ENCODE data around the gene PPP1R13L.
A peak's percentile ranks its signal among the peaks of the same experiment; 100 is the strongest.
"Not testable (repeated sequence)": the region's sequence is repeated elsewhere in the genome, so short reads cannot be mapped to it uniquely, and the experiment has no call there.

The PPP1R13L gene

GRCh38 chr19:45431008-45431407, 26.1 kb upstream of the PPP1R13L start:
- DNase-seq (ENCODE audit: low read depth in 4 of 4, low spot score in 1 of 4) = not testable (repeated sequence)

- DNase-seq (ENCODE audit: low read depth in 4 of 4, low spot score in 1 of 4) = not testable (repeated sequence)
Measured at GRCh38 chr19:45429896-45430295, 25.0 kb upstream of the PPP1R13L start.

GRCh38 chr19:45428384-45429231, 23.7 kb upstream of the PPP1R13L start:
- DNase-seq (ENCODE audit: low read depth in 4 of 4, low spot score in 1 of 4) = no peak

- no peak for DNase-seq (ENCODE audit: low read depth in 4 of 4, low spot score in 1 of 4)
Measured at GRCh38 chr19:45424191-45425058, 19.6 kb upstream of the PPP1R13L start.

GRCh38 chr19:45423589-45424190, 18.8 kb upstream of the PPP1R13L start, which contains the start of gene ERCC1:
Gene ERCC1 (minus strand): TSS chr19:45423917. CDS start chr19:45423374, 543 bp downstream.
- DNase-seq (ENCODE audit: low read depth in 4 of 4, low spot score in 1 of 4) = peak in 3 of 4 experiments; percentile 35 to 90 (median 52)

- peak in 2 of 4 experiments; percentile 73 to 78 for DNase-seq (ENCODE audit: low read depth in 4 of 4, low spot score in 1 of 4)
Measured at GRCh38 chr19:45423033-45423588, 18.2 kb upstream of the PPP1R13L start.

- DNase-seq (ENCODE audit: low read depth in 4 of 4, low spot score in 1 of 4) = no peak
Measured at GRCh38 chr19:45421947-45422498, 17.2 kb upstream of the PPP1R13L start.

- no peak for DNase-seq (ENCODE audit: low read depth in 4 of 4, low spot score in 1 of 4)
Measured at GRCh38 chr19:45420871-45421270, 16.0 kb upstream of the PPP1R13L start.

- no peak for DNase-seq (ENCODE audit: low read depth in 4 of 4, low spot score in 1 of 4)
Measured at GRCh38 chr19:45420356-45420755, 15.5 kb upstream of the PPP1R13L start.

GRCh38 chr19:45419895-45420294, 15.0 kb upstream of the PPP1R13L start:
- DNase-seq (ENCODE audit: low read depth in 4 of 4, low spot score in 1 of 4) = no peak

GRCh38 chr19:45419396-45419795, 14.5 kb upstream of the PPP1R13L start:
- DNase-seq (ENCODE audit: low read depth in 4 of 4, low spot score in 1 of 4) = no peak

GRCh38 chr19:45418802-45419201, 13.9 kb upstream of the PPP1R13L start:
- DNase-seq (ENCODE audit: low read depth in 4 of 4, low spot score in 1 of 4) = no peak

- no peak for DNase-seq (ENCODE audit: low read depth in 4 of 4, low spot score in 1 of 4)
Measured at GRCh38 chr19:45417151-45417550, 12.3 kb upstream of the PPP1R13L start.

GRCh38 chr19:45414468-45414867, 9.6 kb upstream of the PPP1R13L start:
- no peak for DNase-seq (ENCODE audit: low read depth in 4 of 4, low spot score in 1 of 4)

- no peak for DNase-seq (ENCODE audit: low read depth in 4 of 4, low spot score in 1 of 4)
Measured at GRCh38 chr19:45413497-45413896, 8.6 kb upstream of the PPP1R13L start.

- DNase-seq (ENCODE audit: low read depth in 4 of 4, low spot score in 1 of 4) = not testable (repeated sequence)
Measured at GRCh38 chr19:45410330-45410729, 5.5 kb upstream of the PPP1R13L start.

- no peak for DNase-seq (ENCODE audit: low read depth in 4 of 4, low spot score in 1 of 4)
Measured at GRCh38 chr19:45409557-45409920, 4.7 kb upstream of the PPP1R13L start.

GRCh38 chr19:45408830-45409556, 4.1 kb upstream of the PPP1R13L start:
- no peak for DNase-seq (ENCODE audit: low read depth in 4 of 4, low spot score in 1 of 4)

- no peak for DNase-seq (ENCODE audit: low read depth in 4 of 4, low spot score in 1 of 4)
Measured at GRCh38 chr19:45408121-45408520, 3.3 kb upstream of the PPP1R13L start.

- DNase-seq (ENCODE audit: low read depth in 4 of 4, low spot score in 1 of 4) = not testable (repeated sequence)
Measured at GRCh38 chr19:45407585-45407984, 2.7 kb upstream of the PPP1R13L start.
